HG03039 (cell line): Measurements from ENCODE around the gene CDC73.

Source experiments
- ATAC-seq: cut with Tn5 transposase; IDR thresholded peaks from one replicate; pipeline ENCODE4 v1.9.1; 2021; ENCODE audit warnings: mild to moderate bottlenecking, moderate library complexity; ENCODE audit not compliant: unreplicated experiment

CDC73 gene

DNA sequence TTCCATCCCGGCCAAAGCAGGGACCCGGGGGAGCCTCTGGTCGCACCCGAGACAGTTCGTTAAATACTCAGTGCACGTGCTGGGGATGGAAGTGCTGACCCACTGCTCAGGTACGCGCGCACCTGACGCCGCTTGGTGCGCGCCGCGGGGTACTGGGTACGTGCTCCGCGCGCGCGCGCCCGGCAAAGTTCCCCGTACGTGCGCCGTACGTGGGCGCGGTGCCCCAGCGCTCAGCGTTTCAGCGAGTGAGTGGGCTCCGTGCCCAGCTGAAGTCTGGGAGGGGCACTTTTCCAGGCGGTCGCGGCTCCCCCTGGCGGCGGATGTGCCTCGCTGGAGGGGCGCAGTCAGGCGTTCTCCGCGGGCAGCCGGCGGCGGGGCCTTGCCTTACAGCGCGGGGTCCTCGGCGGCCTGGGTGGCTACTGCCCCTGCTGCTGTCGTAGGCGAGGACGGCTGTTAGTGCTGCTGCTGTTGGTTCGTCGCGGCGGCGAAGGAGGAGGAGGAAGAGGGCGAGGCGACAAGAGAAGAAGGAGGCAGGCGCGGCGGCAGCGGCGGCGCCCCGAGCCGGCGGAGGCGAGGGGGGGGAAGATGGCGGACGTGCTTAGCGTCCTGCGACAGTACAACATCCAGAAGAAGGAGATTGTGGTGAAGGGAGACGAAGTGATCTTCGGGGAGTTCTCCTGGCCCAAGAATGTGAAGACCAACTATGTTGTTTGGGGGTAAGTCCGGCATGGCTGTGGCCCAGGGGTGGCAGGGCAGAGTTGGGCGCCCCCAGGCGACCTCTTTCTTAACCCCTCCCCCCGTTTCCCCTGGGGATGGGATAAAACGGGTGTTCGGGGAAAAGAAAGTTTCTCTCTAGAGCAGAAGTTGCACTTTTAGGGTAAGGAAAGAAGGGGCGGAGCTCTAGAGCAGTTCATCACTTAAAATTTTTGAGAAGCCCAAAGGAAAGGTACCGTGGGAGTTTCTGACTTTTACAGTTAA is at the start of gene CDC73:
Gene CDC73, plus strand, starts transcription at position 416 of the 978 bp plus-strand sequence. Its CDS starts 170 bp downstream, at position 586.
- peak; percentile 93 for ATAC-seq

DNA sequence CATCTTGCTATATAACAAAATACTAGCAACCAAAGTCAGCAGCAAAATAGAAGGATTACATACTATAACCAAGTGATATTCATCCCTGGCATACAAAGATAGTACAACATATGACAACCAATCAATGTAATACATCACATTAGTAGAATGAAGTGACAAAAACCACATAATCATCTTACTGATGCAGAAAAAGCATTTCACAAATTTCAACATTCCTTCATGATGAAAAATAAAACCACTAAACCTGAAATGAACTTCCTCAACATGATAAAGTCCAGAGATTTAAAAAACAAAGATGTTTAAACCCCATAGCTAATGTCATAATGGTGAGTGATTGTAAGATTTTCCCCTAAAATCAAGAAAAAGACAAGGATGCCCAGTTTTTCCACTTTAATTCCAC is 43.8 kb upstream of the CDC73 start:
- ATAC-seq = no peak

DNA sequence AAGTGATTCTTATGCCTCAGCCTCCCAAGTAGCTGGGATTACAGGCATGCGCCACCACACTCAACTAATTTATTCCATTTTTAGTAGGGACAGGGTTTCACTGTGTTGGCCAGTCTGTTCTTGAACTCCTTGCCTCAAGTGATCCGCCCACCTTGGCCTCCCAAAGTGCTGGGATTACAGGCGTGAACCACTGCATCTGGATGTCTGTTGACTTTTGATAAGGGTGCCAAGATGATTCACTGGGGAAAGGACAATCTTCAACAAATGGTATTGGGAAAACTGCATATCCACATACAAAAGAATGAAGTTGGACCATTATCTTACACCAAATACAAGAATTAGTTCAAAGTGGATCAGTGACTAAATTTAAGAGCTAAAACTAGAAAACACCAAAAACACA is 42.6 kb upstream of the CDC73 start:
- ATAC-seq = no peak

DNA sequence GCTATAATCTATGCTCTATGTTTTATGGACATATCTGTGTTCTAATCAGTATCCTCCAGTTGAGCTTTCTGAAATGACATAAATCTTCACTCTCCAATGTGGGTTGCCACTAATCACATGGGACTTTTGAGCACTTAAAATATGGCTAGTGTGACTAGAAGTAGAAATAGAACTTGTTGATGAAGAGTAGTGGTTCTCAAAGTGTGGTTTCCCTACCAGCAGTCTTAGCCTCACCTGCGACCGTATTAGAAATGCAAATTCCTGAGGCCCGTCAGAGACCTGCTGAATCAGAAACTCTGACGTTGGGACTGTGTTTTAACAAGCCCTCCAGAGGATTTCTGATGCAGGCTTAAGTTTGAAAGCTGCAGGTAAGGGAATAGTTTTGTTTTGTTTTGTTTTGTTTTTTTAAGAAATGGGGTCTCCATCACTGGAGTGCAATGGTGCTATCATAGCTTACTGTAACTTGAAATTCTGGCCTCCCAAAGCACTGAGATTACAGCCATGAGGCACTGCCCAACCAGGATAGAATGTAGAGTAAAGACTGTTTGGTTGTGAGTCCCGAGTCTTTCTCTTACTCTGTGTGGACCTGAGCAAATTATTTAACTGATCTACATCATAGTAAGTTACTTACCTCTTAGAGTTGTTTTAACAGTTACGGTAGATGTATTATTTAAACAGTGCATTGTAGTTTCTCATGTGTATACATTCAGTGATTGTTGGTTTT is 38.3 kb upstream of the CDC73 start:
- ATAC-seq = peak; percentile 94

DNA sequence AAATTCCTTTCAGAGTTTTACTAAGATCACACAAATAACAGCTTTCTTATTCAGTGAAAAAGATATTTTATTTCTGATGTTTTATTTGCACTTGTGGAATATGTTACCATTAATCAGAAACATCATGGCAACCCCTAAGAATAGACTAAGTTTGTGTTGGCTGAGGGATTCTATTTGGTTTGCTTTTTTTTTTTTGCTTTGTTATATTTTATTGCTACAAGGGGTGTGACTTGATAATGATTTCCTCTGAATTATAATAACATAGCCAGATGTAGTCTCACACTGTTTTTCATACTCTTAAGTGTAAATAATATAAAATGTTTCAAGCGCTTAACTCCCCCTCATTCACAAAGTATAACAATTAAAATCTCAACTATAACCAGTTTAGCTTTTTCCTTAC is 36.6 kb upstream of the CDC73 start:
- ATAC-seq = no peak

DNA sequence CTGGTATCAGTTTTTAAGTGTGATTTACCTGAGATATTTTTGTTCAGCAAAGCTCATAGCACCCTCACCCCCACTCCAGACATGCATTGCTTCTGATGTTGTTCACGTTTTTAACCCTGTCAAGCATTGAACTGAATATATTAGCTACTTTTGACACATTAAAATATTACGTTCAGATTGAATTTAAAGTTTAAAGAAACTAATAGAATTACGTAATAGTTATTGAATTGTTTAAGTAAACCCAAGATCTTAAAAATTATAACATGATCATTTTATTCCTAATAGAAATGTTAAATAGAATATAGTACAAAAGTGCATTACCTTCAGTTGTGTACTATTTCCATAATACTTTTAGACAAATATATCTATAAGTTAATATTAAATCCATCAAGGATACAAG is 35.5 kb upstream of the CDC73 start:
- ATAC-seq = no peak

DNA sequence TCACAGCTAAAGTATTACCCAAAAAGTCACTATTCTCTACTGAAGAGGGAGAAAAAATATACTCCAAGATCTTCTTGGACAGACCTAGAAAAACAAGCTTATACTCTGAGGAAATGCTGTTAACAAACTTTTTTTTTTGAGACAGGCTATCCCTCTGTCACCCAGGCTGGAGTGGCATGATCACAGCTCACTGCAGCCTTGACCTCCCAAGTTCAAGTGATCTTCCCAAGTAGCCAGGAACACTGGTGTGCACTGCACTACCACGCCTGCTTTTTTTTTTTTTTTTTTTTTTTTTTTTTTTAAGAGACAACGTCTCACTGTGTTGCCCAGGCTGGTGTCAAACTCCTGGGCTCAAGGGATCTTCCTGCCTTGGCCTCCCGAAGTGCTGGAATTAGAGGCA is 33.9 kb upstream of the CDC73 start:
- no peak for ATAC-seq

DNA sequence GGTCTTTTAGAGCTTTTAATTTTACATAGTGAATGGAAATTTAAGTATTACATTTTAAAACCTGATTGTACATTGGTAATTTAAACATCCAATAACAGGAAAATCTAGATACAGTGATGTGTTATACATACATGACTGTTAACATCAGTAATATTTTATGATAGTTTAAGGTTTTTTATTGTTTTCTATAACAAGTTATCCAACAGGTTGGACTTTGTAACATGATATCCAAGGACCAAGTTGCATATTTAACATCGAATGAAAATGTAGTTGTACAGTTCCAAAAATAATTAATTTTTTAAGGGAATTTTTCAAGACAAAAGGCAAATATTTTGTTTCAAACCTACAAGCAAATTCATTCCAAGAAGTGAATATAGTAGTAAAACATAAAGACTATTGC is 31.0 kb upstream of the CDC73 start:
- ATAC-seq = no peak

DNA sequence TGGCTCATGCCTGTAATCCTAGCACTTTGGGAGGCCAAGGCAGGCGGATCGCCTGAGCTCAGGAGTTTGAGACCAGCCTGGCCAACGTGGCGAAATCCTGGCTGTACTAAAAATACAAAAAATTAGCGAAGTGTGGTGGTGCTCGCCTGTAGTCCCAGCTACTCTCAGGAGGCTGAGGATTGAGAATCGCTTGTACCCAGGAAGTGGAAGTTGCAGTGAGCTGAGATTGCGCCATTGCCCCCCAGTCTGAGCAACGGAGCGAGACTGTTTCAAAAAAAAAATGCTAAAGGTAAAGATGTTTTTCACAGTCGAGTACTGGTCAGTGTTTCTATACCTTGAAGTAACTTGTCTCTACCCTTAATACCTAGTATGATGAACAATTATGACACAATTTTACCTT is 27.7 kb upstream of the CDC73 start:
- no peak for ATAC-seq

DNA sequence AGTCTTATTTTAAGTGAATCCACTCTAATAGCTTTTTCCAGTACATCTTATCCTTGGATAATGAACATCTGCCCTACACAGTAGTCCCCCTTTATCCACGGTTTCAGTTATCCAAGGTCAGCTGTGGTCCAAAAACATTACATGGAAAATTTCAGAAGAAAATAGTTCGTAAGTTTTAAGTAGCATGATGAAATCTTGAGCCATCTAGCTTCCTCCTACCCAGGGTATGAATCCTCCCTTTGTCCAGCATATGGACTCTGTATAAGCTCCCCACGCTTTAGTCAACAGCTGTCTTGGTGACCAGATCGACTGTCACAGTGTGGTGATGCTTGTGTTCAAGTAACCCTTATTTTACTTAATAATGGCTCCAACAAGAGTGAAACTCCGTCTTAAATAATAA is 19.2 kb upstream of the CDC73 start:
- no peak for ATAC-seq

DNA sequence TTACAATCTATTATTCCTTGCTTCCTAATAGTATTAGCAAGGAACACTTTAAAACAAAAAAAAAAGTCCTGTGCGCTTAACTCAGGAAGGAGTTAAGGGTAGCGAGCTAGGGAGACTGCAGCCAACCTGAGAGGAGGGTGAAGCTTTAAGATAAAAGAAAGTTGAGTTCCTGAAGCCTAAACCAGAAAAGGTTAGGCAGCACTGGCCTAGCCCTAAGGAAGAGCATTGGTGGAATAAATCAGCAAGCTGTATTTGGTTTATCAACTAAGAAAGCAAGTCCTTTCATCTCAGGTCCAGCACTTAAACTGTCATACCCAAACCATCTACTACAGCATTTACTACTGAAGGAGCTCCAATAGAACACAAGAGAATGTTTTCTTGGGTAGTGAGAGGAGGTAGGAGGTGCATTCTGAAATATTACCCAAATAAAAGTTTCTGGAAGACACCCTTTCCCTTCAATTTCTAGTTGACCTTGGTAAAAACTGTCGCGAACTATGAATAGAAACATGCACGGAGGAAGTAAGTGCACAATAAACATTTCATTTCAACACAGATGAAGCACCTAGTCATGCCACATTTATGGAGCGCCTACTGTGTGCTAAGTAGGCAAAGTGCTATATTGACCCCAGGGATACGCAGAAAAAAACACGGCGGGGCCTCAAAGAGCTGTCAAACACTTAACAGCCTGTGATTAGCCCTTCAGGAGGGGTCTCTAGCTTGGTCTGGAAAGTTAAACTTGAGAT is 17.9 kb upstream of the CDC73 start:
- no peak for ATAC-seq

DNA sequence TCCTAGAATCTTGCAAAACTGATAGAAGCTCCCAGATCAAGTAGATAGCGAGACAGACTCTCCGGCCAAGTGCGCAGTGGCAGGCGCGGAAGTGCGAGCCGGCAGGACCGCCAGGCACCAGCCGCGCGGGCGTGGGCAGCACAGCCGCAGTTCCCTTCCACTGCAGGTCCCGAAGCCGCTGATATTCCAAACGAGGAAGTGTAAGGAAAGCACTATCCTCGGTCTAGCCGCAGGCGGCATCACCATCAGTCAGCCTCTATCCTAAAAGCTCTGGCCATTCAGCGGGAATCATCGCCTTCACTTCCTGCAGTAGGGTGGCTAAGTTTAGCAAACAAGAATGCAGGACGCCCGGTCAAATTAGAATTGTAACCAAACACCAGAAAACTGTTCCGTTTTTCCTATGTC is 17.3 kb upstream of the CDC73 start:
- peak; percentile 30 for ATAC-seq

DNA sequence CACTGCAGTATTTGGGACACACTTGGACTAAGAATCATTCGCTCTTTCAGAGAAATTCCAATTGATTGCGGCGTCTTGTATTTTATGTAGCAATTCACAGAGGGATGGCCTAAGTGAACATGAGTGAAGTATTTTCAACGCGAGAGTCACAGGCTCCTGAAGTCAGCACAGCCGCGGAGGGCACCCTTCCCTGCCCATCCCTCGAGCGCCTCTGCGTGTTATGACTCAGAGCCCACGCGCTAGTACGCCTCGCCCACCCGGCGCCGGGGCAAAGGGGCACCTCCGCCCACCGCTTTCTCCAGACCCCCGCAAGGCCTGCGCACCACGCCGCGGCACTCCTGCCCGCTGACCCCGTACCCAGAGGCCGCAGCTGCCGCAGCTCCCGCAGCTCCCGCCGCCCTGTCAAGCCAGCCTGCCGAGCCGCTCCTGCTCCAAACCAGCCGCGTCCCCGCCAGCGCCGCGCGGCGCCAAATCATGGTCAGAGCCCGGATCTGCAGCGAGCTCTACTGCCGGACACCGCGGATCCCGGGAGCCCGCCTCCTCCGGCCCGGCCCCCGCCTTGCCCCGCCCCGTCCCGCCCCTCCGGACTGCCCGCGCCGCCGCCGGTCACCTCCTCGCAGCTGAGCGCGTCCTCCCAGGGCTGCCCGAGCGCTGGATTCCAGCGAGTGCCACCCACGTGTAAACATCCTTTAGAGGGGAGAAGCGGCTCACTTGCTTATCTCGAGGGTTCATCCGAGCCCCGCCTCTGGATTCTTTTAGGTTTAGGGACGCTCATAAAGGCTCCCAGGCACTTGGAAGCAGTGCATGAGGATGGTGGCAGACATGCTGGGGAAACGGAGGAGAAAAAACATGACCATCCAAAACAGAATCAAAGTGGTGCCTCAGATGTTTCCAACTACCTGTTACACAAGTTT is 16.7 kb upstream of the CDC73 start, which contains the start of gene GLRX2:
Gene GLRX2, minus strand, starts transcription at position 508 of the 914 bp plus-strand sequence. Its CDS starts 32 bp downstream, at position 476.
- peak; percentile 91 for ATAC-seq

DNA sequence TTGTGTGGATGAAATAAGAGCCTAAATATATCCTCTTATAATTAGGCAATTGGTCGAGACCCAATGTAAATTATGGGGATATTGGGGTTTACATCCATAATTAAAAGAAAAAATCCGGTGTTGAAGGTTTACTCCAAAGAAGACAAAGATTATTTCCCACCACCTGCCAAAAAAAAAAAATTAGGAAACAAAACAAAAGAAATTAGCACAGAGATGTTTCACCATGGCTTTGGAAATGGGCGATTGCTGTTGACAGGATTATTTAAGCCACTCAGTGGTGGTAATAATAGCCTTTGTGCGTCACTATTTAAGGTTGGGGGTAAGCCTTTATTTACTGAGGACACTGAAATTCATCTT is 16.0 kb upstream of the CDC73 start:
- ATAC-seq = no peak

DNA sequence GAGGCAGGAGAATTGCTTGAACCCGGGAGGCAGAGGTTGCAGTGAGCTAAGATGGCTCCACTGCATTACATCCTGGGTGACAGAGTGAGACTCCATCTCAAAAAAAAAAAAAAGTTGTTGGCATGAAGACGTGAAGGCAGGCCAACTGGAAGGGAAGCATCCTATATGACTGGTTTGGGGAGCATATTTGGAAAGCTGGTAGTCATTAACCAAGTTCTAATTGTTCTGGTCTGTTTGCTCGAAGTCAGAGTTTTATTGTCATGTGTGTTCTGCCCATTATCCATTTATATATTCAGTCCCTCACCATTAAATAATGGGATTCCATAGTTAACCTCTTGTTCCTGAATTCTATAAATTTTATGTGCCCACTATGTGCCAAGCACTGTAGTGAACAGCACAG is 13.4 kb upstream of the CDC73 start:
- ATAC-seq = no peak

DNA sequence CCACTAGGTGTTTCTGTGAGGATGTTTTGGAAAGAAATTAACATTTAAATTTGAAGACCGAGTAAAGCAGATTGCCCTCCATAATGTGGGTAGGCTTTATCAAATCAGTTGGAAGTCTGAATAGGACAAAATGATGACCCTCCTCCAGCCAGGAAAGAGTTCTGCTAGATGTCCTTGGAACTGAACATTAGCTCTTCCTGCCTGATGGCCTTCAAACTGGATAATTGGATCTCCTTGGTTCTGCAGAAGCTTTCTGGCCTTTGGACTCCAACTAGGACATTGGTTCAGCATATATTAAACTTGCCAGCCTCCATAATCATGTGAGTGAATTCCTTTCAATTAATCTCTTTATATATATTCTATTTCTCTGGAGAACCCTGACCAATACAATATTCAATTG is 12.2 kb upstream of the CDC73 start:
- no peak for ATAC-seq

DNA sequence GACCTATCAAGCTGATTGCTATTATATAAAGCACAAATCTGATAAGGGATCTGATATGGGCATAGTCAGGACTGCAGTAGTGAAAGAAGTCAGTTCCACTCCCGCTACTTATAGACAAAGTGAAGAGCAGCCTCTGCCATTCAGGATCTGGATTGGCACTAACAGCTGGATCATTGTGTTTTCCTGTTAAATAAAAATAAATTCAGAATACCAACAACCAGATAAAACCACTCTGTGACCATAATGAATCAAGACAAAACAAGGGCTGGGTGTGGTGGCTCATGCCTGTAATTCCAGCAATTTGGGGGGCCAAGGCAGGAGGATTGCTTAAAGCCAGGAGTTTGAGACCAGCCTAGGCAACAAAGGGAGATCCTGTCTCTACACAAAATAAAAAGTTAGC is 11.6 kb upstream of the CDC73 start:
- ATAC-seq = no peak

DNA sequence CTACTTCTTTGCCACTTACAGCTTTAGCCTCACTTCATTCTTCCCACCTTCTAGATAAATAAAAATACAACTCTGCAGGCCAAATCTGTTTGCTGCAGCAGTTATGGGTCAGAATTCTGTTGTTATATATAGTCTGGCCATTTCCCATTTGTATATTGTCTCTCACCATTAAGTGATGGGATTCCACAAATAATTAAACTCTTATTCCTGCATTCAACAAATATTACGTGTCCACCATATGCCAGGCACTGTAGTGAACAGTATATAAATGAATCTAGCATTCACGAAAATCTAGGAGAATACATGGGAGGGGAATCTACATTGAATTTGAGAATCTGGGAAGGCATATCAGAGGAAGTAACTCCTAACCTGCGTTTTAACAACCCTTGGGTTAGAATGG is 11.0 kb upstream of the CDC73 start:
- ATAC-seq = no peak

DNA sequence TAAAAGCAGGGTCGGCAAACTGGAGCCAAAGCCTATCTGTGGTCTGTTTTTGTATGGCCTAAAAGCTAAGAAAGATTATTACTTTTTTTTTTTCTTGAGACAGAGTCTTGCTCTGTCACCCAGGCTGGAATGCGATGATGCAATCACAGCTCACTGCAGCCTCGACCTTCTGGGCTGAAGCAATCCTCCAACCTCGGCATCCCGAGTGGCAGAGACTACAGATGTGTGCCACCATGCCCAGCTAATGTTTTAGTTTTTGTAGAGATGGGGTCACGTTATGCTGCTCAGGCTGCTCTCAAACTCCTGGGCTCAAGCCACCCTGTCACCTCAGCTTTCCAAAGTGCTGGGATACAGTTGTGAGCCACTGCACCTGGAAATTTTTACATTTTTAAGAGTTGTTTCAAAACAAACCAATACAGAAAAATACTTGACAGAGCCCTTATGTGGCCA is 10.2 kb upstream of the CDC73 start:
- no peak for ATAC-seq
